Neural cell (in vitro differentiated cells): ENCODE results near the gene LSAMP. TPM values are rescaled to one million over a fixed set of nuclear protein-coding genes. Genes with fewer than 3 reads are reported as not detected.

Experiments
- H2AFZ ChIP-seq: fragments of 200-600, 300-800 bp; sonication (generic), shearing (Covaris generic); 2 replicates; pipeline ENCODE4 v1.6.0; 2014; ENCODE audit warnings: low read depth, mild to moderate bottlenecking, antibody characterized with exemption, low read length, moderate library complexity
- H3F3A ChIP-seq: fragments of 200-600 bp; shearing (Covaris generic); 2 replicates; pipeline ENCODE4 v1.6.1; 2016; ENCODE audit warnings: mild to moderate bottlenecking, moderate library complexity, mixed read lengths, antibody characterized with exemption, low read length; ENCODE audit not compliant: insufficient read depth, poor library complexity, severe bottlenecking
- H3K27ac ChIP-seq: fragments of 200-600, 300-800 bp; sonication (generic), shearing (Covaris generic); 2 replicates; pipeline ENCODE4 v1.5.1; 2014; ENCODE audit warnings: mild to moderate bottlenecking, low read length, moderate library complexity
- H3K27me3 ChIP-seq: fragments of 300-800, 200-600 bp; sonication (generic), shearing (Covaris generic); 2 replicates; pipeline ENCODE4 v1.6.0; 2014; ENCODE audit warnings: mild to moderate bottlenecking, low read depth, low read length, moderate library complexity; ENCODE audit not compliant: insufficient read depth
- H3K36me3 ChIP-seq: fragments of 300-800, 200-600 bp; sonication (generic), shearing (Covaris generic); 2 replicates; pipeline ENCODE4 v1.5.1; 2014; ENCODE audit warnings: mild to moderate bottlenecking, antibody characterized with exemption, low read length, moderate library complexity; ENCODE audit not compliant: insufficient read depth
- H3K4me2 ChIP-seq: fragments of 300-800, 200-600 bp; sonication (generic), shearing (Covaris generic); 2 replicates; pipeline ENCODE4 v1.6.0; 2014; ENCODE audit warnings: mild to moderate bottlenecking, low read length
- H3K4me3 ChIP-seq: fragments of 300-800, 200-600 bp; sonication (generic), shearing (Covaris generic); 2 replicates; pipeline ENCODE4 v1.5.1; 2014; ENCODE audit warnings: mild to moderate bottlenecking, low read length, moderate library complexity
- H3K79me2 ChIP-seq: fragments of 200-600 bp; shearing (Covaris generic); replicated peaks from 2 replicates; pipeline ENCODE4 v1.6.0; 2014; ENCODE audit warnings: mild to moderate bottlenecking, low read length, moderate library complexity; ENCODE audit not compliant: insufficient read depth
- H3K9ac ChIP-seq: fragments of 300-800, 200-600 bp; sonication (generic), shearing (Covaris generic); 2 replicates; pipeline ENCODE4 v1.6.1; 2016; ENCODE audit warnings: mild to moderate bottlenecking, low read length, mixed read lengths
- H3K9me2 ChIP-seq: fragments of 200-600 bp; shearing (Covaris generic); 2 replicates; pipeline ENCODE4 v1.6.1; 2016; ENCODE audit warnings: mild to moderate bottlenecking, low read length, mixed read lengths; ENCODE audit not compliant: insufficient read depth
- H3K9me3 ChIP-seq: fragments of 200-600, 300-800 bp; sonication (generic), shearing (Covaris generic); 2 replicates; pipeline ENCODE4 v1.6.1; 2016; ENCODE audit warnings: mild to moderate bottlenecking, mixed run types, low read length, moderate library complexity, mixed read lengths
- H4K20me1 ChIP-seq: fragments of 200-600 bp; shearing (Covaris generic); 2 replicates; pipeline ENCODE4 v1.6.1; 2016; ENCODE audit warnings: mild to moderate bottlenecking, mixed run types; ENCODE audit not compliant: insufficient read depth
- EP300 ChIP-seq: fragments of 450-650 bp; conservative IDR thresholded peaks from 2 replicates; pipeline ENCODE4 v1.6.1; 2014; ENCODE audit warnings: antibody characterized with exemption, mild to moderate bottlenecking, moderate library complexity; ENCODE audit not compliant: poor library complexity, severe bottlenecking
- EZH2 ChIP-seq: fragments of 200-600, 300-800 bp; shearing (Covaris generic), sonication (generic); IDR thresholded peaks from 2 replicates; pipeline ENCODE4 v1.6.1; 2014; ENCODE audit warnings: antibody characterized with exemption, low read length, borderline replicate concordance, mild to moderate bottlenecking; ENCODE audit not compliant: insufficient read depth, poor library complexity, severe bottlenecking
- MXI1 ChIP-seq: fragments of 450-650 bp; conservative IDR thresholded peaks from 2 replicates; pipeline ENCODE4 v1.6.1; 2014; ENCODE audit warnings: antibody characterized with exemption, mild to moderate bottlenecking; ENCODE audit not compliant: poor library complexity, severe bottlenecking
- POLR2AphosphoS5 ChIP-seq: IDR thresholded peaks from 2 replicates; pipeline ENCODE4 v1.6.1; 2012
- RAD21 ChIP-seq: fragments of 450-650 bp; conservative IDR thresholded peaks from 2 replicates; pipeline ENCODE4 v1.6.1; 2014; ENCODE audit warnings: antibody characterized with exemption, mild to moderate bottlenecking, moderate library complexity
- SMC3 ChIP-seq: fragments of 450-650 bp; conservative IDR thresholded peaks from 2 replicates; pipeline ENCODE4 v1.6.1; 2014; ENCODE audit warnings: antibody characterized with exemption, mild to moderate bottlenecking, moderate library complexity; ENCODE audit not compliant: poor library complexity
- TAF1 ChIP-seq: IDR thresholded peaks from 2 replicates; pipeline ENCODE4 v1.6.1; 2012; ENCODE audit warnings: low read depth
- polyA plus RNA-seq: library from polyadenylated mRNA; depleted of rRNA; stranded (reverse); fragments of >200 nt; gene quantifications from 2 replicates; pipeline ENCODE4 v1.2.3, GENCODE V29; 2014
- TF ChIP-seq, protein P1 (sequence below): IDR thresholded peaks from 2 replicates; pipeline ENCODE4 v1.6.1; 2012; ENCODE audit warnings: borderline replicate concordance
- TF ChIP-seq, protein P2 (sequence below): fragments of 450-650 bp; IDR thresholded peaks from 2 replicates; pipeline ENCODE4 v1.5.1; 2014; ENCODE audit warnings: antibody characterized with exemption, mild to moderate bottlenecking, moderate library complexity; ENCODE audit not compliant: poor library complexity, severe bottlenecking

LSAMP gene
- polyA plus RNA-seq, 1 donor from 2014 or later = 93.6 TPM

- H3K36me3 ChIP-seq = no peaks in the 10 kb centered on the region
- H3K9me3 ChIP-seq = no peaks in the 10 kb centered on the region
- TF ChIP-seq, protein P1, sequence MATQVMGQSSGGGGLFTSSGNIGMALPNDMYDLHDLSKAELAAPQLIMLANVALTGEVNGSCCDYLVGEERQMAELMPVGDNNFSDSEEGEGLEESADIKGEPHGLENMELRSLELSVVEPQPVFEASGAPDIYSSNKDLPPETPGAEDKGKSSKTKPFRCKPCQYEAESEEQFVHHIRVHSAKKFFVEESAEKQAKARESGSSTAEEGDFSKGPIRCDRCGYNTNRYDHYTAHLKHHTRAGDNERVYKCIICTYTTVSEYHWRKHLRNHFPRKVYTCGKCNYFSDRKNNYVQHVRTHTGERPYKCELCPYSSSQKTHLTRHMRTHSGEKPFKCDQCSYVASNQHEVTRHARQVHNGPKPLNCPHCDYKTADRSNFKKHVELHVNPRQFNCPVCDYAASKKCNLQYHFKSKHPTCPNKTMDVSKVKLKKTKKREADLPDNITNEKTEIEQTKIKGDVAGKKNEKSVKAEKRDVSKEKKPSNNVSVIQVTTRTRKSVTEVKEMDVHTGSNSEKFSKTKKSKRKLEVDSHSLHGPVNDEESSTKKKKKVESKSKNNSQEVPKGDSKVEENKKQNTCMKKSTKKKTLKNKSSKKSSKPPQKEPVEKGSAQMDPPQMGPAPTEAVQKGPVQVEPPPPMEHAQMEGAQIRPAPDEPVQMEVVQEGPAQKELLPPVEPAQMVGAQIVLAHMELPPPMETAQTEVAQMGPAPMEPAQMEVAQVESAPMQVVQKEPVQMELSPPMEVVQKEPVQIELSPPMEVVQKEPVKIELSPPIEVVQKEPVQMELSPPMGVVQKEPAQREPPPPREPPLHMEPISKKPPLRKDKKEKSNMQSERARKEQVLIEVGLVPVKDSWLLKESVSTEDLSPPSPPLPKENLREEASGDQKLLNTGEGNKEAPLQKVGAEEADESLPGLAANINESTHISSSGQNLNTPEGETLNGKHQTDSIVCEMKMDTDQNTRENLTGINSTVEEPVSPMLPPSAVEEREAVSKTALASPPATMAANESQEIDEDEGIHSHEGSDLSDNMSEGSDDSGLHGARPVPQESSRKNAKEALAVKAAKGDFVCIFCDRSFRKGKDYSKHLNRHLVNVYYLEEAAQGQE = no peak
- no peak for TF ChIP-seq POLR2AphosphoS5
- no peak for TF ChIP-seq SMC3
- no peak for TF ChIP-seq MXI1
- TF ChIP-seq EP300 = no peak
- TF ChIP-seq TAF1 = no peak
- TF ChIP-seq RAD21 = no peak
- TF ChIP-seq EZH2 = no peak
- TF ChIP-seq, protein P2, sequence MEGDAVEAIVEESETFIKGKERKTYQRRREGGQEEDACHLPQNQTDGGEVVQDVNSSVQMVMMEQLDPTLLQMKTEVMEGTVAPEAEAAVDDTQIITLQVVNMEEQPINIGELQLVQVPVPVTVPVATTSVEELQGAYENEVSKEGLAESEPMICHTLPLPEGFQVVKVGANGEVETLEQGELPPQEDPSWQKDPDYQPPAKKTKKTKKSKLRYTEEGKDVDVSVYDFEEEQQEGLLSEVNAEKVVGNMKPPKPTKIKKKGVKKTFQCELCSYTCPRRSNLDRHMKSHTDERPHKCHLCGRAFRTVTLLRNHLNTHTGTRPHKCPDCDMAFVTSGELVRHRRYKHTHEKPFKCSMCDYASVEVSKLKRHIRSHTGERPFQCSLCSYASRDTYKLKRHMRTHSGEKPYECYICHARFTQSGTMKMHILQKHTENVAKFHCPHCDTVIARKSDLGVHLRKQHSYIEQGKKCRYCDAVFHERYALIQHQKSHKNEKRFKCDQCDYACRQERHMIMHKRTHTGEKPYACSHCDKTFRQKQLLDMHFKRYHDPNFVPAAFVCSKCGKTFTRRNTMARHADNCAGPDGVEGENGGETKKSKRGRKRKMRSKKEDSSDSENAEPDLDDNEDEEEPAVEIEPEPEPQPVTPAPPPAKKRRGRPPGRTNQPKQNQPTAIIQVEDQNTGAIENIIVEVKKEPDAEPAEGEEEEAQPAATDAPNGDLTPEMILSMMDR = no peak
- no peak overlapping the region for H3K27ac ChIP-seq
- H3K4me2 ChIP-seq = no peak overlapping the region
- H3K27me3 ChIP-seq = no peaks in the 10 kb centered on the region
- no peak overlapping the region for H3K4me3 ChIP-seq
- no peaks in the 10 kb centered on the region for H3K79me2 ChIP-seq
- H3K9ac ChIP-seq = no peak overlapping the region
- H2AFZ ChIP-seq = no peak overlapping the region
- no peaks in the 10 kb centered on the region for H4K20me1 ChIP-seq
- no peaks in the 10 kb centered on the region for H3F3A ChIP-seq
- H3K9me2 ChIP-seq = no peaks in the 10 kb centered on the region
These were observed 539.4 kb downstream of the LSAMP start for GRCh38 chr3:115905871-115906270.

GRCh38 chr3:115903843-115904242 is 541.4 kb downstream of the LSAMP start:
- H4K20me1 ChIP-seq = no peaks in the 10 kb centered on the region
- H3K4me2 ChIP-seq = no peak overlapping the region
- no peaks in the 10 kb centered on the region for H3K79me2 ChIP-seq
- H3F3A ChIP-seq = no peaks in the 10 kb centered on the region
- TF ChIP-seq, protein P2 = no peak
- no peak for TF ChIP-seq SMC3
- H3K9me2 ChIP-seq = no peaks in the 10 kb centered on the region
- no peaks in the 10 kb centered on the region for H3K27me3 ChIP-seq
- H2AFZ ChIP-seq = no peak overlapping the region
- no peaks in the 10 kb centered on the region for H3K36me3 ChIP-seq
- H3K27ac ChIP-seq = no peak overlapping the region
- H3K9me3 ChIP-seq = no peaks in the 10 kb centered on the region
- no peak overlapping the region for H3K4me3 ChIP-seq
- no peak overlapping the region for H3K9ac ChIP-seq
